Smooth muscle cell of bladder (primary cell): Measurements from ENCODE around the gene OR6B1. TPM values are rescaled to one million over a fixed set of nuclear protein-coding genes. Genes with fewer than 3 reads are reported as not detected.

ENCODE experiments used
- total RNA-seq: library from RNA; depleted of rRNA; stranded (reverse); fragments of >200 nt; gene quantifications from 2 replicates; pipeline ENCODE4 v1.2.3, GENCODE V29; 2014

The OR6B1 gene
- not detected in 2 replicates for total RNA-seq

DNA sequence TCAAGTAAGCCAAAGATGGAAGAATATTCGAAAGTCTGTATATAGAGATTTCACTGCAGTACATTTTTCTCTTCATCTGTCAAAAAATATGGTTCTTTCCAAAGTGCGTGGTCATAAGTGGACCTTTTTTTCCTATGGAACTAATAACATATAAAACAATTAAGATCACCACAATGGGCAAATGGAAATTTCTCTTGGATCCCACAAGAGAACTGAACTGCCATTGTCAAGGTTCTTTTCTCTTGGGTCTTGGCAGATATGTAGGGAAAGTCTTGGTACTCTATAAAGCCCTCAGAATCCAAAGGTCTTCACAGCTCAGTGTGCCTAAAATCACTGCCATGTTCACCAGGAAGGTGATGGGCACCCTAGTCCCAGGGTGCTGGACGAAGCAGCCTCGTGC, at the start of gene OR6B1:
OR6B1 (plus strand) TSS at position 301 of the 400 bp plus-strand sequence. CDS start 3,677 bp downstream, outside the sequence.

DNA sequence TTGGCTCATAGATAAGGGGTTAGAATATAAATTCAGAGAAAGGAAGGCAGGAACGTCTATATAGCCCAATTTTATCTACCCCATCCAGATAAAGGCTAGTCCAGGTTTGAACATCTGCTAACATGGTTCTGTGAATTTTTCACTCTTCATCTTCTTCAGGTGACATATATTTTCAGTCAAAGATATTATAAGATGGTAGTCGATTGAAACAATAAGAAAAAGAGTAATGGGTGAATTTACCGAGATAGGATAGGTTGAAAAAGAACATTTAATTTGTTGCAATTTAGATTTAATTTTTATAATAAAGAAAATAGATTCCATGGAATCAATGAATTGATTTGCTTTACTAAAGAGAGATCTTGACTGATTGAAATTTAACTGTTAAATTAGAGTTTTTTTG, 45.6 kb upstream of the OR6B1 start, which contains the start of gene OR2F1:
OR2F1 (plus strand) TSS at position 301 of the 400 bp plus-strand sequence. CDS start 5,127 bp downstream, outside the sequence.

DNA sequence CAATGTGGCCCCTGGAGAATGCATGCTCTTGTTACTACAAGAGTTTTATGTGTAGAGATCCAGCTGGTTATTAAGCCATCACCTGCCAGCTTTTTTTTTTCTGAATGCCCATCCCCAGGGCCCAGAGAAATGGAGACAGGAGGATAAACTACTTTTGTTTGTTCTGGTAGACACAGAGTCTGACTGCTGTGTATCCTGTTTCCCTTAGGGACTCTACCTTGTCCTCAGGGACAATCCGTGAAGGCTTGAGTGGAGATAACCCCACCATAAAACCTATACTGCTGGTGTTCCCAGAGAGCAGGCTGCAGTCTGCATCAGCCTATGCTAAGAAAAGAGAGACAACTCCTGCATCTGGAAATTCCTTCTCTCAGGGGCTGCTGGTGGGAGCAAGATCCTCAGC, 48.5 kb downstream of the OR6B1 start, which contains the start of gene OR2A5:
OR2A5 (plus strand) TSS at position 301 of the 400 bp plus-strand sequence. CDS start 1,454 bp downstream, outside the sequence.

Other genes starting within 250 kb of the OR6B1 start
- 0.28 and 0.55 TPM in 2 replicates for gene CTAGE6, start 242.6 kb upstream of the OR6B1 start, total RNA-seq
- 51.2 and 66.3 TPM in 2 replicates for gene TCAF1, start 98.1 kb upstream of the OR6B1 start, total RNA-seq
- not detected in 2 replicates for gene OR2F2, start 65.1 kb upstream of the OR6B1 start, total RNA-seq
- not detected in 2 replicates for gene OR2F1, start 45.5 kb upstream of the OR6B1 start, total RNA-seq
- gene OR2A5, start 48.6 kb downstream of the OR6B1 start, total RNA-seq = not detected in 2 replicates
- gene OR2A25, start 69.5 kb downstream of the OR6B1 start, total RNA-seq = not detected in 2 replicates
- not detected in 2 replicates for gene OR2A12, start 86.0 kb downstream of the OR6B1 start, total RNA-seq
- not detected in 2 replicates for gene OR2A2, start 109.3 kb downstream of the OR6B1 start, total RNA-seq
- not detected in 2 replicates for gene OR2A14, start 122.9 kb downstream of the OR6B1 start, total RNA-seq
- 0.14 and 0.28 TPM in 2 replicates for gene CTAGE4, start 183.1 kb downstream of the OR6B1 start, total RNA-seq
- gene ARHGEF35, start 195.5 kb downstream of the OR6B1 start, total RNA-seq = 0.55 and 1.3 TPM in 2 replicates
- under 0.01 TPM in 1 of 2 replicates, not detected in the other for gene OR2A42, start 239.3 kb downstream of the OR6B1 start, total RNA-seq